ENCODE data around the gene RIC3.
"Not testable (repeated sequence)": the region's sequence is repeated elsewhere in the genome, so short reads cannot be mapped to it uniquely, and the experiment has no call there.

The RIC3 gene

GRCh38 chr11:8186429-8186828, 17.6 kb upstream of the RIC3 start:
- no peak for DNase-seq

DNA sequence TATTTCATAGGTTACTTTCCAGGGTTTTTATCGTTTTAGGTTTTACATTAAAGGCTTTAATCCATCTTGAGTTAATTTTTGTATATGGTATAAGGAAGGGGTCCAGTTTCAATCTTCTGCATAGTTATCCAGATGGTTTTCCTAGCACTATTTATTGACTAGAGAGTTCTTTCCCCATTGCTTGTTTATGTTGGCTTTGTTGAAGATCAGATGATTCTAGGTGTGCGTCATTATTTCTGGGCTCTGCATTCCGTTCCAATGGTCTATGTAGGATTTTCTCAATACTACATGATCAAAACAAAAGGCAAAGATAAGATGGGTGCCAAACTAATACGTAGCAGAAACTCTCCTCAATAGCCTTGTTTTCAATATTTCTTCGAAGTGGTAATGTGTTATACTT, 14.3 kb upstream of the RIC3 start:
- no peak for DNase-seq

GRCh38 chr11:8180469-8180868, 11.6 kb upstream of the RIC3 start:
- no peak for DNase-seq

- no peak for DNase-seq
These were observed 9.5 kb upstream of the RIC3 start for GRCh38 chr11:8178297-8178696.

DNA sequence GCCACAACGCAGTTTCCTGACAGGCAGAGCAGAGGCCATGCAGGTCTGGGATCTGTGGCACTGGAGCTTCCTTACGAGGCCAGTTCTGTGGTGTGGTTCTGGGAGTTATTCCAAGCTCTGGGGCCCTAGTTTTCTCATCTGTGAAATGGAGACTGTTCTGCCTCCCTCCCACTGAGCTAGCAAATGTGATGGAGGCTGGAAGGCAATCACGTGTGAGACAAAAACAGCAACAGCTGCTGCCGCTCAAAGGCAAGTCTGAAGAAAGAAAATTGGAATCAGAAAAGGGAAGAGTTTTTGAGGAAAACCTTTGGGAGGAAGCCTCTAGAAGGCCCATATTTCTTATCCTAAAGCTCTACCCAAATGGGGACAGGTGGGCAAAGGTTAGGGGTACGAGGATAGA, 8.3 kb upstream of the RIC3 start:
- DNase-seq, result no peak

GRCh38 chr11:8167796-8168195, 1.0 kb downstream of the RIC3 start:
- DNase-seq, result no peak

DNA sequence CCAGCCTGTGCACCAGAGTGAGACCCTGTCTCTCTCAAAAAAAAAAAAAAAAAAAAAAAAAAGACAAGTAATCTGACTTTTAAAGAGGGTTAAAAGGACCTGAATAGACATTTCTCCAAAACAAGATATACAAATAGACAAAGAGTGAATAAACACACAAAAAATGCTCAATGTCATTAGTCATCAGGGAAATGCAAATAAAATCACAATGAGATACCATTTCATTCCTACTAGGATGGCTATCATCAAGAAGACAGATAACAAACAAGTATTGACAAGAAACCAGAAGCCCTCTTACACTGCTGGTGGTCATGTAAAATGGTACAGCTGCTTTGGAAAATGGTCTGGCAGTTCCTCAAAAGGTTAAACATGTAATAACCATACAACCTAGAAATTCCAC, 4.1 kb downstream of the RIC3 start:
- no peak for DNase-seq

GRCh38 chr11:8161627-8162304, 7.1 kb downstream of the RIC3 start:
- DNase-seq, result not testable (repeated sequence)

- no peak for DNase-seq
These were observed 11.9 kb downstream of the RIC3 start for GRCh38 chr11:8156877-8157276.

DNA sequence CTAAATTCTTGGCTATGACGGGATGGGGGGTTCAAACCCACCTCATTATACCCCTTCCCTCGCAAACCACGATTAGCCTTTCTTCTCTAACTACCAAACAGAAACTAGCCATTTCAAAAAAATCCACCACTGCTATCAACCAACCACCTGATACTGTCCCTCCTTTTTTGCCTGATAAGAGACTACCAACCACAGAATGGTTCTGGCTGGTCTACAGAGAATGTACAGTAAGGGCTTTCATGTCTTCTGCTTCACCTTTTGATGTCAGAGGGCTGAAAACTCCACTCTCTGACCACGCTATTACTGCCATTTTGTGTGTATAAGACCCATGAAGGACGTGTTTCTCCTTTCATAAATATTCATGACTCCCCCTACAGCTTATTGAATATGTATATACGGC, 19.1 kb downstream of the RIC3 start:
- DNase-seq, result no peak

GRCh38 chr11:8138526-8138925, 30.3 kb downstream of the RIC3 start:
- no peak for DNase-seq

GRCh38 chr11:8127447-8127846, 41.4 kb downstream of the RIC3 start:
- no peak for DNase-seq

- no peak for DNase-seq
These were observed 42.1 kb downstream of the RIC3 start for GRCh38 chr11:8126649-8127289.

DNA sequence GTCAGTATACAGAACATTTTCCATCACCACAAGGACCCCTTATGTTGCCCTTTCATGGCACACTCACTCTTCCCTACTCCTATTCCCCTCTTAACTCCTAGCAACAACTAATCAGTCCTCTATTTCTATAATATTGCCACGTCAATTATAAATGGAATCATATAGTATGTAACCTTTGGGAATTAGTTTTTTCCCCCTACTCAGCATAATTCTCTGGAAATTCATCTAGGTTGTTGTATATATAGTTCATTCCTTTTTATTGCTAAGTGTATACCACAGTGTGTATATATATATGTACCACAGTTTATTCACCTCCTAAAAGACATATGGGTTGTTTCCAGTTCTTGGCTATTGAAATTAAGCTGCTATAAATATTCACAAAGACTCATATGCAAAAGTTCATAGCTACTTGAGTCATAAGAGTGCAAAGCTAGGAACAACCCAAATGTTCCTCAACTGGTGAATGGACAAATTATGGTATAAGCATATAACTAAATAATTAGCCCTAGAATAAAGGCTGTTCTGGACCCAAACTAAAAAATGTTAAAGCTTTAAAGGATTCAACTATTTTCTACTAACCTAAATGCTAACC, 46.6 kb downstream of the RIC3 start:
- DNase-seq, result no peak

- no peak for DNase-seq
These were observed 57.2 kb downstream of the RIC3 start for GRCh38 chr11:8111636-8112035.

- DNase-seq, result no peak
These were observed 58.4 kb downstream of the RIC3 start for GRCh38 chr11:8110396-8110795.

GRCh38 chr11:8109675-8110074, 59.1 kb downstream of the RIC3 start:
- no peak for DNase-seq

DNA sequence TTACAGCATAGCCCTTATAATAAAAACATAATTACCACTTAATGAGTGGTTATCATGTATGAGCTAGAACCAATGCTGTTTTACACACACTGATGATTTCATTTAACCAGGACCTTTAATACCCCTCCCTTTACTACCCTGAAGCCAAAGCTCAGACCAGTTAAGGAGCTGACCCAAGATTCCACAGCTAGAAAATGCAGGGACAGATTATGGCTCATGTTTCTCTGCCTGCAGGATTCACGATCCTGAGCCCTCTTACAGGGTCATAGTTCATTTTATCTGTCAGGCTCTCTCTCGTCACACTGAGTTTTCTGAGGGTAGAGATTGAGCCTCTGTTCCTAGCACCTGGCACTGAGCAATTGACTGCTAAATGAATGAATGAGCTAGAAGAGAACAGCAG, 60.4 kb downstream of the RIC3 start:
- no peak for DNase-seq

DNA sequence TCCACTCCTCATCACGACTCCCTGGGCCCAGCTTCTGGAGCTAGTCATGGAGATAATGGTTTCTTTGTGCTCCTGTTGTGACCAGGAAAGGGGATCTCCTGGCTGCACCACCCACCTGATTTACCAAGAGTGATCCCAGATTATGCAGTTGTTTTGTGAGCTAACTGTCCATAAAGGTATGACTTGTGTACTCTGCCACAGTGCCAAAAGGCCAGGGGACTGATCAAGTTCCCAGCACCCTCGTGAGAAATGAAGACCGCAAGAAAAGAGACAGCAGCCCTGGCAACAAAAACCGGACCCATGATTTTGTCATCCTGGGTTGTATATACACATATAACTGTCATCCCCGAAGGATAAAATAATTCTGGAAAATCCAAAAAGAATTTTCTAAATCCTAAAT, 61.2 kb downstream of the RIC3 start:
- no peak for DNase-seq

GRCh38 chr11:8106679-8107078, 62.1 kb downstream of the RIC3 start:
- no peak for DNase-seq

DNA sequence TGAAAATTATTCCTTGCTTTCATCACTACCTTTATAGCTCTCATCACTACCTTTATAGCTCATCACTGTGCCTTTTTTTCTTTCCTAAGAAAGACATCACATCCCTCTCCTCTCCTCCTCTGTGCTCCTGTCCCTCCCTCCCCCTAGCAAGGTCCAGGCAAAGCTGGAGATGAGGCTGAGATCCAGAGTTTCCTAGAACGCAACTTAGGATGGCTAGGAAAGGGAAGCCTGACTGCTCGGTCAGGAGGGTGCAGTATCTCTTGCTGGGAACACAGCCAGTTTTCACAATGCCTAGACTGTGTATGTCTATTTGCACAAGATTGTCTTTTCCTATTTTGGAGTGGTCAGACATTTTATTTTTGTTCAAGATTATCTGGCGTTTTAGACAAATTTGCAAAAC, 63.2 kb downstream of the RIC3 start:
- DNase-seq, result no peak

DNA sequence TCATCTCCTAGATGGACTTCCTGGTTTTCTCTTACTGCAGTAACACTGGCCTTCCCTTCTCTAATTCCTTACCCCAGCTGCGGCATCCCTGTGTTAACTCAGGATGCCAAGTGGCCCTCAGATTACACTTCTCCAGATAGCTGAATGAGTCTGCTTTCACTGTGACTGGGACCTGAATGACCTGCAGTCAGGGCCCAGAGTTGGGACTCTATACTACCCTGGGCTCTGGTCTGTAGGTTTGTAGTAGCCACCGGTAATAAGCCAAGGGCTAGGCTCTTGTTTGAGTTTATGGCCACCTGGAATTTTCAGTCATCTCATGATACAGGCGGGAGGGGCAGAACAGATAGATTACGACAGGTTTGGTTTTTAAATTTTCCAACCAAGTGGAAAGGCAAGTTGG, 63.7 kb downstream of the RIC3 start:
- no peak for DNase-seq

- DNase-seq, result no peak
These were observed 64.9 kb downstream of the RIC3 start for GRCh38 chr11:8103909-8104308.

- no peak for DNase-seq
These were observed 65.9 kb downstream of the RIC3 start for GRCh38 chr11:8102965-8103364.

All from CD4-positive, alpha-beta T cell treated with Interferon gamma for 1 hour (primary cell).